GM18498 (cell line): ENCODE data around the gene ACAP3.

Source experiments
- ATAC-seq: cut with Tn5 transposase; IDR thresholded peaks from one replicate; pipeline ENCODE4 v1.9.1; 2021; ENCODE audit warnings: mild to moderate bottlenecking, moderate library complexity; ENCODE audit not compliant: unreplicated experiment

The ACAP3 gene

DNA sequence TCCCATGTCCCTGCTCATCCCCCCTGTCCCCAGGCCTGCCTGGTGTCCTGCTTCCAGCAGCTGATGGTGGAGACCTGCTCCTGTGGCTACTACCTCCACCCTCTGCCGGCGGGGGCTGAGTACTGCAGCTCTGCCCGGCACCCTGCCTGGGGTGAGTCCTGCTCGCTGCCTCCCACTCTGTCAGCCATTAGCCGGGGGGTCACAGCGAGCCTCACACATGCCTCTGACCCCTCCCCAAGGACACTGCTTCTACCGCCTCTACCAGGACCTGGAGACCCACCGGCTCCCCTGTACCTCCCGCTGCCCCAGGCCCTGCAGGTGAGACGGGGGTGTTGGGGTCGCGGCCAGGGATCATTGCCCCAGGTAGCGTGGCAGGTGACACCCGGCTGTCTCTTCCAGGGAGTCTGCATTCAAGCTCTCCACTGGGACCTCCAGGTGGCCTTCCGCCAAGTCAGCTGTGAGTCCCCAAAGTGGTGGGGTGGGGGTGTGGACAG lies 17.4 kb downstream of the ACAP3 start:
- no peak for ATAC-seq

DNA sequence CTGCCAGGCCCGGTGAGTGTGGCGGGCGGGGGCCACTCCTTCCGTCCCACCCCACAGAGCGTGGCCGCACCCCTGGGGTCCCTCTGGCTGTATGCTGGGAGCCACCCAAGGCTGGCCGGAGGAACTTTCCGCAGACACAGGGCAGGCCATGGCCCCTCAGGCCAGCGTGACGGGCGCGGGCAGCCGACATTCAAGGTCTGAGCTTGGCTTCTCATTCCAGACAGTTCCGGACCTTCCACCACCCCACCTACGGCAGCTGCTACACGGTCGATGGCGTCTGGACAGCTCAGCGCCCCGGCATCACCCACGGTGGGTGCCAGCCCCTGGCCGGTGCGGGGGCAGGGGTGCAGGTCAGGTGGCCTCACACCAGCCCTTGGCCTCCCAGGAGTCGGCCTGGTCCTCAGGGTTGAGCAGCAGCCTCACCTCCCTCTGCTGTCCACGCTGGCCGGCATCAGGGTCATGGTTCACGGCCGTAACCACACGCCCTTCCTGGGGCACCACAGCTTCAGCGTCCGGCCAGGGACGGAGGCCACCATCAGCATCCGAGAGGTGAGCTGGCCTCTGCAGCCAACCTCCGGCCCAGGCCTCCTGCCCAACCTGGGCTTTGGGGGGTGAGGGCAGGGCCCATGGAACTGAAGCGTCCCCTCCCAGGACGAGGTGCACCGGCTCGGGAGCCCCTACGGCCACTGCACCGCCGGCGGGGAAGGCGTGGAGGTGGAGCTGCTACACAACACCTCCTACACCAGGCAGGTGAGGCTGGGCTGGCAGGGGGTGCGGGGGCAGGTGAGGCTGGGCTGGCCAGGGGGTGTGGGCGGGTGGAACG lies 20.2 kb downstream of the ACAP3 start:
- ATAC-seq: no peak

DNA sequence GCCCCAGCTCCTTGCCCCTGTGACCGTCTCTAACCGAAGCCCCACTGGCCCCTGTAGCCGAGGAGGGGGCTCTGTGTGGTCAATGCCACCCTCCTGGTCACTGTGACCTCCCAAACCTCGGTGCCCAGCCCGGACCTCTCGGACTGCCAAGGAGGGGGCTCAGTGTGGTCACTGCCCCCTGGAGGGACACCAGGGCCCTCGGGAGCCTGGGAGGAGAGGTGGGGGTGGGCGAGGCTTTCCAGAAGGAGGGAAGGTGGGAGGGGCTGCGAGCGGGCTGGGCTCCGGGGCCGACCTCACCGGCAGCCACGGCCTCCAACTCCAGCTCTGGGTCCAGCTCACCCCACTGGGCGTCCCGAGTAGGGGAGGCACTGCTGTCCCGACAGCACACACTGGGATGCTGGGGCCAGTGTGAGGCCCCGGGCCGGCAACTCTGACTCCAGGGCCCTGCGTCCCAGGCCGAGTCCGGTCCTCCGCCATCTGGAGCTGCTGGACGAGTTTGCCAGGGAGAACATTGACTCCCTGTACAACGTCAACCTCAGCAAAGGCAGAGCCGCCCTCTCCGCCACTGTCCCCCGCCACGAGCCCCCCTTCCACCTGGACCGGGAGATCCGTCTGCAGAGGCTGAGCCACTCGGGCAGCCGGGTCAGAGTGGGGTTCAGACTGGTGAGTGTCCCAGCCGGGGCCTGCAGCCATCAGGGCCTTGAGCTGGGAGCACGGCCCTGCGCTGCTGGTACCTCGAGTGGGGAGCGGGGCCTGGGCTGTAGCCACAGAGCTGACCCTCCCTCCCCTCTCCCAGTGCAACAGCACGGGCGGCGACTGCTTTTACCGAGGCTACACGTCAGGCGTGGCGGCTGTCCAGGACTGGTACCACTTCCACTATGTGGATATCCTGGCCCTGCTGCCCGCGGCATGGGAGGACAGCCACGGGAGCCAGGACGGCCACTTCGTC lies 21.1 kb downstream of the ACAP3 start:
- ATAC-seq: no peak

DNA sequence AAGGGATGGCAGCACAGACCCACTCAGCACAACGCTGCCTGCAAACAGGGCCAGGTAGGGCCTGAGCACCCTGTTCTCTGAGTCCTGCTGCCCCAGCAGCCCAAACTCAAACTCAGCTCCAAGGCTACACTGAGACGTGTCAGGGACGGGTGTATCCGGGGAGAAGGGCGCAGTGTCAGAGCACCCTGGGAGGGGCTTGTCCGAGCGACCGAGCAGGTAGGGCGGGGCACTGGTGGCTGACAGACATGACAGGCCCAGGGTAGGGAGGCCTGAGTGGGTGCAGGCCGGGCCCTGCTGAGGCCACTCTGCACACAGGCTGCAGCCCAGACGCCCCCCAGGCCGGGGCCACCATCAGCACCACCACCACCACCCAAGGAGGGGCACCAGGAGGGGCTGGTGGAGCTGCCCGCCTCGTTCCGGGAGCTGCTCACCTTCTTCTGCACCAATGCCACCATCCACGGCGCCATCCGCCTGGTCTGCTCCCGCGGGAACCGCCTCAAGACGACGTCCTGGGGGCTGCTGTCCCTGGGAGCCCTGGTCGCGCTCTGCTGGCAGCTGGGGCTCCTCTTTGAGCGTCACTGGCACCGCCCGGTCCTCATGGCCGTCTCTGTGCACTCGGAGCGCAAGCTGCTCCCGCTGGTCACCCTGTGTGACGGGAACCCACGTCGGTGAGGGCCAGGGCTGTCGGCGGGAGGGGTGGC lies 22.0 kb downstream of the ACAP3 start:
- no peak for ATAC-seq

DNA sequence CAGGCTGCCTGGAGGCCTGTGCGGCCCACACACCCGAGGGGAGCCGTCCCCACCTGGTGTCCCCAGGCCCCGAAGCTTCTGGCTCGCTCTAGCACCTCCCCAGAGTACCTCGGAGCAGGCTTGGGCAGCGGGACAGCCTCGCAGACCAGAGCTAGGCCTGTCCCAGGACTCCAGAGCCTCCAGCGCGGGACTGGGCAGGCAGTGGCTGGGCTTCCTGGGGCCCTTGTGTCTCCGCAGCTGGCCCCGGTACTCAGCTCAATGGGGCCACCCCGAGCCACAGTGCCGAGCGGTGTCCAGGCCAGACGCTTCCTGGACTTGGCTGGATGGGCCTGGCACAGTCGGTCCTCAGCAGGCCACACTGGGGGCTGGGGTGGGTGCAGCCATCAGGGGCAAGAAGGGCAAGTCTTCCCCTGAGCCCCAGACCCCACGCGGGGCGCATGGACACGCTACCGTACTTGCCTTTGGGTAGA lies 22.6 kb downstream of the ACAP3 start:
- no peak for ATAC-seq

DNA sequence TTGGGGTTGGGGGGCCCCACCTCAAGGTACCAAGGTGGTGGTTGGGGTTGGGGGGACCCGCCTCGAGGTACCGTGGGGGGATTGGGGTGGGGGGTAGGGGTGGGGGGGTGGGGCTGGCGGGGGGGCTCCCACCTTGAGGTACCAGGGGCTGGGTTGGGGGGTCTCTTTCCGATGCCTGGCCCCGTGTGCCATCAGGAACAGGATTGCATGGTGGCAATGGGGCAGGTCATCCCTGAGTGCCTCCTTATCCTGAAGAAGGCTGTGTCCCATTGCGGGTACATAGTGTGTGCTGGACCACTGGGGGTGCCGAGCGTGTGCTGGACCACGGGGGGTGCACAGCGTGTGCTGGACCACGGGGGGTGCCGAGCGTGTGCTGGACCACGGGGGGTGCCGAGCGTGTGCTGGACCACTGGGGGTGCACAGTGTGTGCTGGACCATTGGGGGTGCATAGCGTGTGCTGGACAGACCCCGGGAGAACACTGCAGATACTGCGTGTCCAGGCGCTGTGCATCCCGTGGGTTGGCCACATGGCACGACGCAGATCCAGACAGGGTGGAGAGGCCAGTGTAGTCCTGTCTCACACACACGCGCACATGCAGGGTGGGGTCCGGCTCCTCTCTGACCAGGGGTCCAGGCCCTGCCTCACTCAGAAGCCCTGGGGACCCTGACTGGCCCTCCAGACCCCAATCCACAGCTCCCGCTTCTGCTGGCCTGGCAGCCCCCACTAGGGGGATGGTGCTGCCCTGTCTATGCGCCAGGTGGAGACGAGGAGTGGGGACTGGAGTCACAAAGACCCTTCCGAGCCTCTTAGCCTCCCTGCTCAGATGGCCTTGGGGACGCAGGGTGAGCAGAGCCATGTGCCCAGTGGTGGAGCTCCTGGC lies 23.3 kb downstream of the ACAP3 start:
- ATAC-seq: no peak

DNA sequence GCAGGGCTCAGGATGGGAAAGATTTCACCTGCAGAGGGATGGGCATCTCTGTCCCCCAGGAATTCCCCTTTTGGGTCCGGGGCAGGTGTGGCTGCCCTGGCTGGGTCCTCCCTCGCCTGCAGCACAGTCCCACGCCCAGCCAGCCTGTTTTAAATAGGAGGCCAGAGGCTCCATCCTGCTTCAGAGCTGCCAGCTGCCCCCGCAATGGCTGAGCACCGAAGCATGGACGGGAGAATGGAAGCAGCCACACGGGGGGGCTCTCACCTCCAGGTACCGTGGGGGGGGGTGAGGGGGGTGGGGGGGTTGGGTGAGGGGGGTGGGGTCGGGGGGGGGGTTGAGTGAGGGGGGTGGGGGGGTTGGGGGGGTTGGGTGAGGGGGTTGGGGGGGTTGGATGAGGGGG lies 23.9 kb downstream of the ACAP3 start:
- ATAC-seq: no peak

DNA sequence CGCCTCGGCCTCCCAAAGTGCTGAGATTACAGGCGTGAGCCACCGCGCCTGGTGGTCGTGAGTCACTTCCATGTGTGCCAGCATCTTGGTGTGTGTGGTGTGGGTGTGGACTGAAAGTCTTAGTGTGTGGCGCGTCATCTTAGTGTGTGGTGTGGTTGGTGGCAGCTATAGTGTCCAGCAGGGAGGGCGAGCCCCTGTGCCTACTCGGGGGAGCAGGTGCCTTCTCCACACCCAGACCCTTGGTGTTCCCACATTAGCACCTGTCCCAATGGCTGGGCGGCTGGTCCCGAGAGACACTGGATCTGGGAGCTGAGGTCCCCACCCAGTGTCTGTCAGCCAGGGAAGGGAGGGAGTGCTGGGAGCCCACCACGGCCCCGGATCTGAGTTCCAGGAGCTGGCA lies 24.7 kb downstream of the ACAP3 start:
- no peak for ATAC-seq

DNA sequence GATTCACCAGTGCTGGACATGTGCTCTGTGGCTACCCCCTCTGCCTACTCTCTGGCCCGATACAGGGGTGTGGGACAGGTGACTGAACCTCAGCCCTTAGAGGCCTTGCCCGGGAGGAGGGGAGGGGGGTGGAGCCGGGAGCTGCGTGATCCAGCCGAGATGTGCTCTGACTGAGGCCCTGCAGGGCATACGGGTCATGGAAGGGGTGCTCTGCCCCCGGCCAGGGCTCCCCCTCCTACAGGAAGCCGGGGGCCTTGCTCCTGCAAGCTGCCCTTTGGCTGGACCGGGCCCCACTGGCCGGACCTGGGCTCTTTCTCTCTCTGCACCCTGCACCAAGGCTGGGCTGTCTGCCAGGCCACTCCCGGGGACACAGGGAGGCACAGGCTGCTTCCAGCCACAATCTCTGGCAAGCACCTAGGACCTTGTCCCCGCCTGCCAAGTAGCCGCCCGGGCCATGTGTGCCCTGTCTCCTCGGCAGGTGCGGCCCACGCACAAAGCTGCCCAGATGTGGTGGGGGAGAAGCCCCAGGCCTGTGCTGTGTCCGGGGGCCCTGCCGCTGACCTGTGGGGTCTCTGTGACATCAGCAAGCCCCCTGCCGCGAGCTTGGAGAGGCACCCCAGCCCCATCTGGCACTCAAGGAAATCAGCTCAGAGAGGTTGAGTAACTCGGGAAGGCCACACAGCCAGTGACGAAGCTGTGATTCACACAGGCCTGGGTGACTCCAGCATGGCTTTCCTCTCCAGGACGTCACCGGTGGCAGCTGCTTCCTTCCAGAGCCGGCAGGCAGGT lies 26.0 kb downstream of the ACAP3 start:
- ATAC-seq: no peak

DNA sequence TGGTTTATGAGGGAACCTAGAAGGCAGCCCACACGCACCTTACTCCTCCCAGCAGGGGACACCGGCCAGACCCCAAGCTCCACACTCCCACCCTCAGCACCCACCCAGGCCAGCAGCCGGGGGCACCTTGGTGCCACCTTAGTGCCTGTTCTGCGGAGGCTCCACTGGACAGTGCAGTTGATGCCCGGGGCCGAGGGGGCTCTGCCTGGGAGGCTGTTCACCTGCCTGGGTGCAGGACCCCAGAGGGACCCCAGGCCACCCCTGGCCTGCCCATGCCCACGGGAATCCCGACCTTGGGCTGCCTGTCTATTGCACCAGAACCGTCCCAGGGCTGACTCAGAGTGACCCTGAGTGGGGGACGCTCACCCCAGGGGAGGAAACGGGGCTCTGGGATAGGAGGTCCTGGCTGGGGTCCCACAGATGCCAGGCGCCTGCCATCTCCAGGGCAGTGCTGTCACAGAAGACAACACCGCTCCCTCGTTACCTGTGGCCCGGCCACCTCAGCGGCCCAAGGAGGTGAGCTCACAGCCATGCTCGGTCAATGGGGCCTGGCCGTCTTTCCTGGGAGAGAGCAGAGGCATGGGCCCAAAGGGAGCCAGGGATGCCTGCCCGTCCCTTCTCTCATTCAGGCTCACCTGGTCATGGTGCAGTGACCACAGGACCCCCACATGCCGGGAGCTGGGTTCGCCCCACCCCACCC lies 26.8 kb downstream of the ACAP3 start:
- no peak for ATAC-seq

DNA sequence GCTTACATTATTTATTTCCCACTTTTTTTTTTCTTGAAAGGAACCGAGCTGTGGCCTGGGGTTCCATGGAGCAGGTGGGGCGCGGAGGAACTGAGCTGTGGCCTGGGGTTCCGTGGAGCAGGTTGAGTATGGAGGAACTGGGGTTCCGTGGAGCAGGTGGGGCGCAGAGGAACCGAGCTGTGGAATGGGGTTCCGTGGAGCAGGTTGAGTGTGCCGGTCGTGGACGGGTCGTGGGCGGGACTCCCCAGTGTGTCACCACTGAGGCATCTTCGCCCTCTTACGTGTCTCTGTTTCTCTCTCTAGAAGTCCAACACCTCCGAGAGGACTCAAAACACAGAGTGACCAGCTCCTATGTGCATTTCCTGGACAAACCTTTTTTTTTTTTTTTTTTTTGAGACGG lies 28.7 kb downstream of the ACAP3 start:
- no peak for ATAC-seq

DNA sequence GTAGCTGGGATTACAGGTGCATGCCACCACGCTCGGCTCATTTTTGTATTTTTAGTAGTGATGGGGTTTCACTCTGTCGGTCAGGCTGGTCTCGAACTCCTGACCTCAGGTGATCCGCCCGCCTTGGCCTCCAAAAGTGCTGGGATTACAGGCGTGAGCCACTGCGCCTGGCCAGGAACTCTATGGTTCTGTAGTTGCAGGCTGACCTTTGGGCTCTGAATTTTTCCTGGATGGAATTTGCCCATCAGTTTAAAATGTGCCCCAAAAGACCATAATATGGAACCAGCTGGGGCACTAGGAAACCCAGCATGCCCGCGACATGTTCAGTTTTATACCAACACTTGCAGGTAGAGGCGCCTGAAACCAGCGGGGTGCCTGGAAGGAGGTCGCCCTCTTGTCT lies 29.1 kb downstream of the ACAP3 start:
- ATAC-seq: no peak

DNA sequence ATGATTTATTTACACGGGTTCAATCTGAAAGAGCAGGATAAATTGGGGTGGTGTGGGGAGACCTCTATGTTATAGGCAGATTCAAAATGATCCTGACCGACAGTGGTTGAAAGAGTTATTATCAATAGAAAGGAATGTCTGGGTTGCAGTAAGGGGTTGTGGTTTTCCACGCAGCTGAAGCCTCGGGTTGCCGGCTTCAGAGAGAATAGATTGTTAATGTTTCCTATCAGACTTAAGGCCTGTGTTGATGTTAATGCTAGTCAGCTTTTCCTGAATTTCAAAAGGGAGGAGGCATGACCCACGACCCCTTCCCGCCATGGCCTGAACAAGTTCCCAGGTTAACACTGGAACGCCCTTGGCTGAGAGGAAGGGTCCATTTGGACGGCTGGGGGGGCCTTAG lies 31.9 kb downstream of the ACAP3 start:
- ATAC-seq: no peak

DNA sequence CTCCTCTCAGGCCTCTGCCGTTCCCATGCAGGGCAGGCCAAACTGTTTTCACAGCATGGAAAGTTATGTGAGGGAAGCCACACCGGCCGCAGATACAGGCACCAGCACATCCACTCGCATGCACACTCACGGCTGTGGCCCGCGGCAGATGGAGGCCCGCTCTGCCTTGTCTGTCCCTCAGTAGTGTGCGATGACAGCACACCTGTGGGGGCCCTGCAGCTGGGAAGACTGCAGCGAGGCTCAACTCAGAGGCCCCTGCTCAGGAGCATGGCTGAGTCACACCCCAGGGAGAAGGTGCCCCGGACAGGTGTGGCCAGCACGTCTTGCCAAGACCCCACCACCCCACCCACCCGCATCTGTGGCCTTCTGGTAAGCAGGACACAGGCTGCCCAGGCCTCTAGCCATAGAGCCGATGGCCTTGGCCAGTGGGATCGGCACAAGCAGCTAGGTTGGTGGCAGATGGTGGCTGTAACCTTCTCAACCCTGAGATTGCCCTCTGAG lies 32.7 kb downstream of the ACAP3 start:
- no peak for ATAC-seq

DNA sequence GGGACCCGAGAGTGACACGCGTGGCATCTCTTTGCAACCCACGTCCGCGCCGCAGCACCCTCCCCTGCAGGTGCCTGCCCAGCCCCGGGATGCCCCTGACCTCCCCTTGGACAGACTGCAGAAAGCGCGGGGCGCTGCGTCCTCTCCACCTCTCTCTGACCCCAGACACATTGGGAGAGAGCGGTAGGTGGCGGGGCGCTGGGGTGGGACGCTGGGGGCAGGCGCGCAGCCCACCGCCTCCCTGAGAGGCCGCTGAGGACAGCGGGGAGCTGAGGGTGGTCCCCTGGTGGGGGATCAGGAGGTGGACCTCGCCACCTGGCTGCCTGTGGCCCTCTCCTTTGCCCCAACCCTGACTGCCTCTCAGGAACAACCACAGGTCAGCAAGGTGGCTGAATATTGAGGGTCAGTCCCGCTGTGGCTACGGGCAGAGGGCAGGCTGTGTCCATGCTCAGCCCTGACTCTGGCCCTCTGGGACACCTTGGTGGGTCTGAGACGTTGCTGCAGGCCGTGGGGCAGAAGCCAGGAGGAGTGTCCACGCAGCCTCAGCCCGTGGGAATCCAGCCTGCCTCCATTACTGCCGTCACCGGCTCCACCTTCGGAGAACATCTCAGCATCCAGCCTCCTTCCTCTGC lies 33.3 kb downstream of the ACAP3 start:
- ATAC-seq: peak; percentile 26

DNA sequence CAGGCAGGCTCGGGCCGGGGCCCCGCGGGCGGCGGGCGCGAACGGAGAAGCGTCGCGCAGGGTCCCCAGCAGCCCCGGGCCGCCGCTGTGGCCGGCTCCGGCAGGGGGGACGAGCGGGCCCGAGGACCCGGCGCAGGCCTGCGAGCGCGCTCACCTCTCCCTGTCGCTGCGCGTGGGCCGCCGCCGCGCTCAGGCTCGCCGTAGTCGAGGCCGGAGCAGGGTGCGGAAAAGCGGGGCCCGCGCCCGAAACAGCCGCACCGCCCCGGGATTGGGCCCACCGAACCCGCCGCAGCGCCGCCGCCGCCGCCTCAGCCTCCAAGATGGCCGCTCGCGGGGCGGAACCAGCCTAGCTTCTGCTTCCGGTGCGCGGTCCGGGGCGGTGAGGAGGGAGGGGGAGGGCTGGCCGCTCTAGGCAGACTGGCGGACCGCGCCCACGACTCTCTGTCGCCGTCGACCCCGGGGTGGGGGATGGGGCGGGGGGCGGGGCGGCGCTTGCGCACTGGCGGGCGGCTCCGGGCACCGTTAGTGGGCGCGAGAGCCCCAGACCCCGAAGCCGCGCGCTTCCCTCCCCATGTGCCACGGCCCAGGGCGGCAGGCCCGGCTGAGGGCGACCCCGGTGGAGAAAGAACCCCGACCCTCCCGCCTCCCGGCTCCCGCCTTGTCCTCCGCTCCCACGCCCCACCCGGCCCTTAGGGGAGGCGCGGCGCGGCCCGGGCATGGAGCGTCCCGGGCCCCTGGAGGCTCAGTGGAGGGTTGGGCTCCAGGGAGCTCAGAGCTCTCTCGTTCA lies 34.0 kb downstream of the ACAP3 start, which contains the start of gene UBE2J2:
Gene UBE2J2, minus strand, starts transcription at position 343 of the 787 bp plus-strand sequence. CDS start 5,862 bp downstream, outside the sequence.
- peak; percentile 89 for ATAC-seq

DNA sequence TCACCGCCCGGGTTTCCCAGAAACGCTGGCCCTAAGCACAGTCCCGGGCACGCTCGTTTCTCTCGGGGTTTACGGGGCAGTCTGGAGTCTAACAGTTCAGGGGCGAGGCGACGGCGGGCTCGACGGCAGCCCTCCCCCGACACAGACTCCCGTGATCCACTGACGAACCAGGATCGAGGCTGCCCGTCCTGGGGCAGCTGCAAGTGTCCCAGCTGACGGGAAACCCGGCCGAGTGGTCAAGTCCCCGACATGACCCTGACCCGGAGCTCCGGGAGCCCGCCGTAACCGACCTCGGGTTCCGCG lies 34.6 kb downstream of the ACAP3 start:
- peak; percentile 18 for ATAC-seq
